NCI-H1417 (cell line): ENCODE measurements around the gene EPHB3.
A peak's percentile ranks its signal among the peaks of the same experiment; 100 is the strongest.

Experiments
- DNase-seq, 3 experiments: peaks; one replicate each; lab custom pipeline; 2025; lab: John Stamatoyannopoulos, UW

EPHB3 gene

DNA sequence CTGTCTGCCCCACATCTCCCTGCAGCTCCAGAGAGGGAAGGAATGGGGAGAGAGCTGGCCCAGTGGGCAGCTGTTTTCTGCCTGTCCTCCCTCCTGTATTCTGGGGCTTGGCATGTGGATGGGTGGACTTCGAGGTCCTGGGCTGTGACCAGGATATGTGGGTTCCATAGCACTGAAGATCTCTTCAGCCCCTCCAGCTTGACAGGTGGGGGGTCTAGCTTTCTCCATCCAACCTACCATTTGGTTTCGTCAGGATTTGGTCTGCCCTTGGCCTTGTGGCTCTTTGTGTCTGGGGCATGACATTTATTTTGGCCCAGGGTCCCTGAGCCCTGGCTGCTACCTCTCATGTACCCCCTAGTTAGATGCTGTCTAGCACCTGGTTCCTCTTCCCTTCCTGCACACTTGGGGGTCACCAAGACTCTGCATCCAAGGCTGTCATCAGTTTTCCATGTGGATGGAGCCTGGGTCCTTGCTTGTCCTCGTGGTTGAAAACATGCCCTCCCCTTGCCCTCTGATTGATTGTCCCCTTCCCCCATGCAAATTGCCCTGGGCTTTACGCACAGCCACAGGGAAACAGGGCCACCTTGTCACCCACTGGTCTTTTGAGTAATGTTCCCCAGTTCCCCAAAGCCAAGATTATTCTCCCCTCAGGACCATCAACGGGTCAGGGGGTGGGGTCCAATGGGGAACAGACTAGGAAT lies 3.2 kb downstream of the EPHB3 start:
- DNase-seq = peak in 2 of 3 experiments; percentile 25 to 49

DNA sequence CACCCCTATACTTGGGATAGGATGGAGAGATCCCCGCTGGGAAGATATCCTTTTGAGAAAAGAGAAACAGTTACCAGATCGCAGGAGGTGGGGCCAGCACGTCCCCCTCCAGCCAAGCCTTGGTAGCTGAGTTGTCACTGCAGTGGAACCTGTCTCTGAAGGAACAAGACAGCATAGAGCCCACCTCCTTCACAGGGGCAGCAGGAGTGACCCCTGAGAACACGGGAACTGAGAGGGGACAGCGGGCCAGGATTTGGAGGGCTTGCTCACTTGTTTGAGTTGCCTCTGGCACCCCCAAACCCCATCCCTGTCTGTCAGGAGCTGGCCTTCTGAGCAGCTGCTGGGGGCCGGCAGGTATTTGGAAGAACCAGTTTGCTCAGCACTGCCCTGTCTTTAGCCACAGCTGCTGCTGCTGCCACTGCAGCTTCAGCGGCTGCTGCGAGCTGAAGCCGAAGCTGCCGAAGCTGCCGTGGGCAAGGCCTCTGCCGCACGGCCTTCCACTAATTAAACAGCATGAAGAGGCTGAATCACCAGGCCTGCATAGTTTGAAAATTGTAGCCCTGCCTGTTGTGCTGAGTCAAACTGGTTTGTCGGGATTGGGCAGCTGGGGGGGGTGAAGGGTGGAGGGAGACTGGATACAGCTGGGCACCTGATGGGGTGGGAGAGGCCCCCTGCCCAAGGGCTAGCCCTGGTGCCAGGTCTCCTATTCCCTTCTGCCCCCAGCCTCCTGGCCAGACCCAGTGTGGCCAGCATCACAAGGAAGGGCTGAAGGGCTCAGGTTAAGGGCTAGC lies 4.0 kb downstream of the EPHB3 start:
- DNase-seq = peak in 2 of 3 experiments; percentile 89 to 96

DNA sequence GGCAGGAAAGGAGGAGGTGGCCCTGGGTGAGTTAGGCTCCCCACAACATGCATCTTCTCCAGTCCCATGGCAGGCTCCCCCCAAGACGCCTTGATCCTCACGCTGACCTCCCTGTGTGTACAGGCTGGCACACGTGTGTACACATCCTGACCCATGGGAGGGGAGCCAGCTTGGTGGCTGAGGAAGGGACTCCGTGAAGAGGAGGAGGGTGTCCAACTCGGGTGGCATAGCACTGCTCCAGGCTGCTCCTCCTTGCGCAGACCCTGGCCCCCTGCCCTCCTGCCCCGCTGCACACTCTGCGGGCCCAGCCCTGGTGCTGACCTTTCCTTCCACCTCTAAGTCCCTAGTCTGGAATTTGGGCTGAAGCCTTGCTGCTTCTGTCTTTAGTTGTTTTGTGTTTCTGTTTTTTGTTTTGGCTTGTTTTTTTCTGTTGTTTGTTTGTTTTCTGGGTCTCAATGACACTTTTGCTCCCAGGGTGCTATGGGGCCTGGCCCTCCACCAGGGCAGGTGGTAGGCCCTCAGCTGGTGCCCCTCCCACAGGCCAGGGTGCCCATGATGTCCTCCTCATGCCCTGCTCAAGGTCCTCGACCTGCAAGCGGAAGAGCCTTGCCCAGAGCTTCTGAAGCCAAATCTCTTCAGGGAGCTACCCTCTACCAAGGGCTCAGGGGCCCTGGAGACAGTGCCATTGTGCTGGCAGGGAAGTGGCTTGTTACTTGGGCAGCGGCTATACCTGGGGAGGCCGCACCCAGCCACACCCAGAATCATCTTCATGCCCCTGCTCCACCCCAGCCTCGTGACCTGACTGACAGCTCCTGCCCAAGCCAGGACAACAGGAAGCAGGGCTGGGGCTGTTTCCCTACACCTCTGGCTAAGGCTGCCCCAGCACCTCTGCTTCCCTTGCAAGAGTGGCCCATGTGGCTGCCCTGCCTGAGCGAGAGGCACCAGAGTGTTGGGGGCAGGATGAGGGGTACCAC lies 5.1 kb downstream of the EPHB3 start:
- DNase-seq = peak in 1 of 3 experiments; percentile 42

DNA sequence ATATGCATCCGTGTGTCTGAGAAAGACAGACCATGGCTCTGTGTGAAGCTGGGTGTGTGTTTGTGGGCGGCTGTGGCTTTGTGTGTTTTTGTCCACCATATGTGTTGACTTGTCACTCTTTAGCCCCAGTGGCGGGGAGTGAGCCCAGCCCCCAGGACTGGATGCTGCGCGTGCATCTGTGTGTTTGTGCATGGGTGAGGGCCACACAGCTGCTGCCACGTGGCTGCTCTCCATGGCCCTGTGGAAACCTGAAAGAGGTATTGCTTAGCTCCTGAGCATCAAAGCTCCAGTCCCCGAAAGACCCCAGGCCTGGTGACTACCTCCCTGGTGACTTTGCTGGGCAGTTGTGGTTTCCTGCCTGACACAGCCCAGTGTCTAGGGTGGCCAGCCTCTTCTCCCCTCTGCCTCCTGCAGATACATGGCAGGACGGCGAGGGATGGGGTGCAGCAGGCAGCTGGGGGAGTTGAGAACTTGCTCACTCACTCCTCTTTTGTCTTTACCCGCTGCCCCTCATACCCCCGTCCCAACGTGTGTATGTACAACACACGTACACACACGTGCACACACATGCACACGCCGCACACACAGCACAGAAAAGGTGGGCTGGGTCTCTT lies 6.5 kb downstream of the EPHB3 start:
- no peak for DNase-seq

DNA sequence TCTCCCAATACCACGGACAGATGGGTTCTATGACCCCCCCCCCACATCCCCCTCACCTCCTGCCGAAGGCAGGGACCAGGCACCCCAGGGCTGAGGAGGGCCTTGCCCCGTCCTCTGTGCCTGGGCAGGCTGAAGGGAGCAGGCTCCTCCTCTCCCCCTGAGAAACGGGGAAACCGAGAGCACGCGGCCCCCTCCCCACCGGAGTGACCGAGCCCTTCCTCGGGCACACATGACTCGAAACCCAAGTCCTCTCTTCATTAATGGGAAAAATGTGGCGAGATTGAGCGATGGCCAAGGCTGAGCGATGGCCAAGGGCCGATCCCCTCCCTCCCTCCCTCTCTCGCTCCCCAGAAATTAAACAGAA lies 7.0 kb downstream of the EPHB3 start:
- DNase-seq = no peak

DNA sequence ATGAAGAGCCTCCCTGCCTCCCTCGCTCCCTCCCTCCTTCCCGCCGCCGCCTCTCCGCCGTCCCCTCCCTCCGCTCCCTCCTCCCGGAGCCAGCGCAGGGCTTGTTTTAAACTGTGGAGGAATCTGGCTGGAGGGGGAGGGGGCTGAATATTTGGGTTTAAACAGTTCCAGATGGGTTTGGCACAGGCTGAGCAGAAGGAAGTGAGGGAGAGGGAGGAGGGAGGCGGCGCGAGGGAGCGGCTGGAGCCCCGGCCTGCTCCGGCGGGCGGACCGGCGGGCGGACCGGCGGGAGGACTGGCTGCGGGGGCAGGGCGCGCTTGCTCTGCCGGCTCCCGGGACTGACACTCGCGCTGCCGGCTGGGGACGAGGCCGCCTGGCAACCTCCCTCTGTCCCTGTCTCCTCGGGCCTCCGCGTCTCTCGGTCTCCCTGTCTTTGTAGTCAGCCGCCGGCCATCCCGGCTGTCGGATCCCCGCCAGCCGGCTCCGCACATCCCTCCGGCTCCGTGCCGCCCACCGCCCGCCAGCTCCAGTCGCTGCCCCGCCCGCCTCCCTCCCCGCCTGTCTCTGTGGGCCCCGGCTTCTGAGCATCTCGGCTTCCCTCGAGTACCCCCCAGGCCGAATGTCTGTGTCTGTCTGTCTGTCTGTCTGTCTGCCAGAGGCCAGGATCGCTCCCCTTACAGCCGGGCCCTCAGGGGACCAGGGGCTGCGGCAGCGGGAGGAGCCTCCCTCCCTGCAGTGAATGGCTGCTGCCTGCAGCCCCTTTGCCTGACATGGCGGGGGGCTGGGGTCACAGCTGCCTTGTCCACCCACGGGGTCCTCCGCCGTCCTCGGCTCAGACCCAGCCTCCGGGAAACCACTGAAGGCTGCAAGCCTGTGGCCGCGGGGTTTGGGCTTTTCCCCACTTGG lies 7.6 kb downstream of the EPHB3 start:
- DNase-seq = peak in 2 of 3 experiments; percentile 64 to 69

DNA sequence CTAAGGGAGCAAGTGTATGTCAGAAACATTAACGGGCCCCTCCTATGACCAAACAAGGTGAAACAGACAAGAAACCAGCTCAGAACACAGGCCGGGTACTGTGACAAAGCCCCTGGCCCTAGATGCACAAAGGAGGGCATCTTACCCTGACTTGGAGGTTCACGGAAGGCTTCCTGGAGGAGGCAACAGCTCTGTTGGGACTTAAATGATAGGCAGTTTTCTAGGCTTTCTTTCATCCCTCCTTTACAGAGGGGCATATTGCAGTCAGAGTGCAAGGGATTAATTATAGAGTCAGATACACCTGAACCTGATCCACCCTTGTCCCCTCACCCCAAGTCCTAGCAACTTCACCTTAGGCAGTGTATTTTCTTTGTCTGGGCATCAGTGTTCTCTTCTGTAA lies 8.4 kb downstream of the EPHB3 start:
- DNase-seq = no peak

DNA sequence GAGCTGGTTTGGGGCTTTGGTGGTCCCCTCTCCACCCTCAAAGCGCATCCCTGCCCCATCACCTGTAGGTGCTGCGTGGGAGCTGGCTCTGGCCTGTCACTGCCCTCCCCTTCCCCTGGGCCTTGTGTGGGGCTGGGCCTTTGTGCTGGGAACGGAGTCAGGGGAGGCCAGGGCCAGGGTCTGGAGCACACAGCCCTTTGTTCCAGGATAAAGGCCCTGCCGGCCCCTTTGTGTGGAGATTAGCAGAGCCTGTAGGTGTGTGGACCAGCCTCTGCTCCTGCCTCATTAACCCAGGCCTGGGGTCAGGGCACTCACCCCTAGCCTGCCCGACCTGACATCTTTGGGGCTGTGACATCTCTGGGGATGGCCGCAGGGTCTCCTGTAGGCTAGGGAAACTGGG lies 8.9 kb downstream of the EPHB3 start:
- DNase-seq = no peak

DNA sequence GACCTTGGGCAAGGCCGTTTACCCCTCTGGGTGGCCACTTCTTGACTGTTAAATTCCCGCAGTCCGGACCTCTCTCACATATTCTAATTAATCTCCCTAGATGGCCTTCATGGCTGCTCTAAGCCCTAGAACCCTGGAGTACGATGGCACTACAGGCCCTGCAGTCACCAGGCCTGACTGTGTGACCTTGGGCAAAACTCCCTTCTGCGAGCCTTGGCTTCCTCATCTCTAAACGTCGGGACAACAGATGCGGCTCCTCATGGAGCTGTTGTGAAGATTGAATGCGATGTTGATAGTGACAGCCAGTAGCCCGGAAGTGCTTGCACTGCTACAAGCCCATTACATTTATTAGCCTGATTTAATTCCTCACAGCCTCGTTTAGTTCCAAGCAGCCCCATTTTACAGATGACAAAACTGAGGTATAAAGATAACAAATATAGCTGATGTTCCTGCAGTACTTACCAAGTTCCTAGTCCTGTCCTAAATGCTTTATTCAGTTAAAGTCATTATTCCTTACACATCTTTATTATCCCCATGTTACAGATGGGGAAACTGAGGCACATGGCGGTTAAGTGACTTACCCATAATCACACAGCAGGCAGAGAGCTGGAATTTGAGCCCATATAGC lies 10.3 kb downstream of the EPHB3 start:
- DNase-seq = no peak

DNA sequence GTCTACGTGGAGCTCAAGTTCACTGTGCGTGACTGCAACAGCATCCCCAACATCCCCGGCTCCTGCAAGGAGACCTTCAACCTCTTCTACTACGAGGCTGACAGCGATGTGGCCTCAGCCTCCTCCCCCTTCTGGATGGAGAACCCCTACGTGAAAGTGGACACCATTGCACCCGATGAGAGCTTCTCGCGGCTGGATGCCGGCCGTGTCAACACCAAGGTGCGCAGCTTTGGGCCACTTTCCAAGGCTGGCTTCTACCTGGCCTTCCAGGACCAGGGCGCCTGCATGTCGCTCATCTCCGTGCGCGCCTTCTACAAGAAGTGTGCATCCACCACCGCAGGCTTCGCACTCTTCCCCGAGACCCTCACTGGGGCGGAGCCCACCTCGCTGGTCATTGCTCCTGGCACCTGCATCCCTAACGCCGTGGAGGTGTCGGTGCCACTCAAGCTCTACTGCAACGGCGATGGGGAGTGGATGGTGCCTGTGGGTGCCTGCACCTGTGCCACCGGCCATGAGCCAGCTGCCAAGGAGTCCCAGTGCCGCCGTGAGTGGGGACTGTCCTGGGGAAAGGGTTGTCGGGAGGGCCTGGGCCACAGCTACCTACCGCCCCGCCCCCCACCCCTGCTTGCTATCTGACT lies 11.2 kb downstream of the EPHB3 start:
- no peak for DNase-seq

DNA sequence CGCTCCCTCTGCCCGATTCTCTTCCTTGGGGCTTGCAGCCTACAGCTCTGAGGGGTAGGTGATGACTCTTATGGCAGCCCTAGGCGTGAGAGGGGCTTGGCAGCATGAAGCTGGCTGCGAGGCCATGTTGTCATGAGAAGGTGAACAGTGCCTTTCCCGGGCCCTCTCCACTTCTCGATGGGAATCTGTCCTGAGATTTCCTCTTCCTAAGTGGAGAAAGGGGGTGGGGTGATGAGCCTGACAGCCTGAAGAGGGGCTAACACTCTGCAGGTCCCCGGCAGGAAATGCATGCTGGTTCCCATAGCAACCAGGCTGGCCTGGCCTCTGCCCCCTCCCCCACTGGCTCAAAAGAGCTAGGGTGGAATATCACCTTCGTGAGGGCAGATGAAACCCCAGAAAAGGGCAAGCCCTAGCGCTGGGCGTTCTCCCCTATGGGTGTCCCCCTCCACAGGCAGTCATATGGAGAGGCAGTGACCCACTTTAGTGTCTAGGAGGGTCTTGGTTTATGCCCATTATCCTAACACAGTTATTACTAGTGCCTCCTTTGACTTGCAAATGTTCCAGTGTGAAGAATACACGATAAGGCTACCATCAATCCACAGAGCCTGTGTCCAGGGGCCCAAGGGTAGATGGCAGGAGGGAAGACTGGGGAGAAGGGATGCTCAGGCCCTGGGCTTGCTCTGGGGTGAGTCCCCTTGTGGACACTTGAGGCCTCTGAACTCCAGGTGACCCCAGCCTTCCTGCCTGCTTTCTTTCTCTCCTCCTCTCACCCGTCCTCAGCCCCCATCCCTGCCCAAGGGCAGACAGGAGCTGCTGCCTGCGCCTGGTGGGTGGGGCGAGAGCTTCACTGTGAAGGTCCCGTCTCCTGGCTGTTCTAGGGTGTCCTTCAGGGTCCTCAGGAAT lies 13.2 kb downstream of the EPHB3 start:
- peak in 2 of 3 experiments; percentile 48 to 73 for DNase-seq

DNA sequence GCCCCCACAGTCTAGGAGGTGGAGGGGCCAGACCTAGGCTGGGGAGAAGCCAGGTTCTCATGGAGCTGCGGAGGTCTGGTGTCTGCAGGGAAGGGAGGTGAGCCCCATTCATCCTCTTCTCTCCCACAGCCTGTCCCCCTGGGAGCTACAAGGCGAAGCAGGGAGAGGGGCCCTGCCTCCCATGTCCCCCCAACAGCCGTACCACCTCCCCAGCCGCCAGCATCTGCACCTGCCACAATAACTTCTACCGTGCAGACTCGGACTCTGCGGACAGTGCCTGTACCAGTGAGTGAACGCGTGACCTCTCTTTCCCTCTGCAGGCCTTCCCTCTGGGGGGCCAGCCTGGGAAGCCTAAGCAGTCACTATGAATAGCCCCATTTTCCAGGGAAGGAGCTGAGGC lies 14.1 kb downstream of the EPHB3 start:
- no peak for DNase-seq

DNA sequence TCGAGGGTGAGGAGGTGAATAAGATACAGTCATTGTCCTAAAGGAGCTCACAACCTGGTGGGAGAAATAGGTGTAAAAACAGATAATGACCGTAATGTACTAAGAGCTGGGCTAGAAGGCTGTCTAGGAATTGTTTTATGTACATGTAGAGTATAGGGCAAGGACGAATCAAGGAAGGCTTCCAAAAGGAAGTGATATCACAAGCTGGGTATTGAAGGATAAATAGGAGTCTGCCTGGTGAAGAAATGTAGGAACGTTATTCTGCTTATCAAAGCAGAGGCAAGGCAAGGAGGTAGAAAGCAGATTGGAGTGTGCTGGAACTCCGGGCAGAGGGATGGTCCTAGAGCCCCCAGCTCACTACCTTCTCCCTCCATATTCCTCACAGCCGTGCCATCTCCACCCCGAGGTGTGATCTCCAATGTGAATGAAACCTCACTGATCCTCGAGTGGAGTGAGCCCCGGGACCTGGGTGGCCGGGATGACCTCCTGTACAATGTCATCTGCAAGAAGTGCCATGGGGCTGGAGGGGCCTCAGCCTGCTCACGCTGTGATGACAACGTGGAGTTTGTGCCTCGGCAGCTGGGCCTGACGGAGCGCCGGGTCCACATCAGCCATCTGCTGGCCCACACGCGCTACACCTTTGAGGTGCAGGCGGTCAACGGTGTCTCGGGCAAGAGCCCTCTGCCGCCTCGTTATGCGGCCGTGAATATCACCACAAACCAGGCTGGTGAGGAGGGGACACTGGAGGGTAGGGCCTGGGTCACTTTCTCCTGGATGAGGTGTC lies 15.1 kb downstream of the EPHB3 start:
- DNase-seq = no peak

DNA sequence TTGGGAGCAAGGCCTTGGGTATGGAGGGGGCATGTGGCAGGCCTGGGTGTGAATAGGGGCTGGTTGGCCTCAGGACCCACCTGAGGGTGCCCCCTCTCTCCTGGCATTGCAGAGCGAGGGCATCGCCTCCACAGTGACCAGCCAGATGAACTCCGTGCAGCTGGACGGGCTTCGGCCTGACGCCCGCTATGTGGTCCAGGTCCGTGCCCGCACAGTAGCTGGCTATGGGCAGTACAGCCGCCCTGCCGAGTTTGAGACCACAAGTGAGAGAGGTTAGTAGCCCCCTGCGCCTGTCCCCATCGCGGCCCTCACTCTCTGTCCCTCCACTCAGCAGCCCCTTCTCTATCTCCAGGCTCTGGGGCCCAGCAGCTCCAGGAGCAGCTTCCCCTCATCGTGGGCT lies 16.0 kb downstream of the EPHB3 start:
- no peak for DNase-seq

DNA sequence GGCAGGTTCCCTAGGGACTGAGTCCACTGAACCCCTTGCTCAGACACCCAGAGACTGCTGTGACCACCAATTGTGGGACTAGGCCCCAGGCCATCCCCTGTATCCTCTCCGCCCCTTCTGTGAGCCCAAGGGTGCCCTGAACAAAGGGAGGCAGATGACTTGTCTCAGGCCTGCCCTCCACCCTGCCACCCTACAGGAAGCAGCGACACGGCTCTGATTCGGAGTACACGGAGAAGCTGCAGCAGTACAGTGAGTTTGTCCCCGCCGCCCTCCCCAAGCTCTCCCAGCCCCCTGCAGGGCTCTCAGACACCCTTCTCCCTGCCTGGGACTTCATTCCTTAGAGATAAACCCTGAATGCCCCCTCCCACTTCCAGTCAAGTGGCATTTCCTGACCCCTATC lies 16.6 kb downstream of the EPHB3 start:
- DNase-seq = no peak

DNA sequence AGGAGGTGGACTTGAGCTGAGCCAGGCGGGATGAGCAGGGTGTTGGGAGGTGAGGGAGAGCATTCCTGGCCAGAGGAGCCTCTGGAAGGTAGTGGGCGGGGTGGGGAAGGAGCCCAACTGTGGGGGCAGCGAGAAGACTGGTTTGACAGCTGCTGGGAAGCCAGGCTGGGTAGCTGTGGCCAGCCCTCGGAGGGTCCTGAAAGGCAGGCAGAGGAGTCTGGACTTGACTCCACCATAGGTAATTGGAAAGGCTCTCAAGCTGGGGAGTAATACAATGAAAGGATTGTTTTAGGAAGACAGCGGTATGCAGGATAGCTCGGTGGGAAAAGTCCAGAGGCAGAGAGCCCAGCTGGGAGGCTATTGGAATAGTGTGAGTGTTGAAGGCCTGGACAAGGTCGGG lies 17.2 kb downstream of the EPHB3 start:
- DNase-seq = no peak

DNA sequence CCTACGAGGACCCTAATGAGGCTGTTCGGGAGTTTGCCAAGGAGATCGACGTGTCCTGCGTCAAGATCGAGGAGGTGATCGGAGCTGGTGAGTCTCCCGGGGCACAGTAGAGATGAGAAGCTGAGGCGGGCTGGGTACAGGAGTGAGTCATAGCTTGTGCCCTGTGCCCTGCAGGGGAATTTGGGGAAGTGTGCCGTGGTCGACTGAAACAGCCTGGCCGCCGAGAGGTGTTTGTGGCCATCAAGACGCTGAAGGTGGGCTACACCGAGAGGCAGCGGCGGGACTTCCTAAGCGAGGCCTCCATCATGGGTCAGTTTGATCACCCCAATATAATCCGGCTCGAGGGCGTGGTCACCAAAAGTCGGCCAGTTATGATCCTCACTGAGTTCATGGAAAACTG lies 17.9 kb downstream of the EPHB3 start:
- no peak for DNase-seq

DNA sequence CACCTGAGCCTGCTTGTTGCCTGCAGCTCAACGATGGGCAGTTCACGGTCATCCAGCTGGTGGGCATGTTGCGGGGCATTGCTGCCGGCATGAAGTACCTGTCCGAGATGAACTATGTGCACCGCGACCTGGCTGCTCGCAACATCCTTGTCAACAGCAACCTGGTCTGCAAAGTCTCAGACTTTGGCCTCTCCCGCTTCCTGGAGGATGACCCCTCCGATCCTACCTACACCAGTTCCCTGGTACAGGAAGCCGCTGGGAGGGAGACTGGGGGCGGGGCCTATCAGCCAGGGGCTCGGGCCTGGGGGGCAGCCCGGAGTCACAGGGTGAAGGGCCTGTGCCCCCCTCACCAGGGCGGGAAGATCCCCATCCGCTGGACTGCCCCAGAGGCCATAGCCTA lies 18.8 kb downstream of the EPHB3 start:
- DNase-seq = no peak
